ENCODE measurements around the gene SNUPN.
A peak's percentile ranks its signal among the peaks of the same experiment; 100 is the strongest.

DNA sequence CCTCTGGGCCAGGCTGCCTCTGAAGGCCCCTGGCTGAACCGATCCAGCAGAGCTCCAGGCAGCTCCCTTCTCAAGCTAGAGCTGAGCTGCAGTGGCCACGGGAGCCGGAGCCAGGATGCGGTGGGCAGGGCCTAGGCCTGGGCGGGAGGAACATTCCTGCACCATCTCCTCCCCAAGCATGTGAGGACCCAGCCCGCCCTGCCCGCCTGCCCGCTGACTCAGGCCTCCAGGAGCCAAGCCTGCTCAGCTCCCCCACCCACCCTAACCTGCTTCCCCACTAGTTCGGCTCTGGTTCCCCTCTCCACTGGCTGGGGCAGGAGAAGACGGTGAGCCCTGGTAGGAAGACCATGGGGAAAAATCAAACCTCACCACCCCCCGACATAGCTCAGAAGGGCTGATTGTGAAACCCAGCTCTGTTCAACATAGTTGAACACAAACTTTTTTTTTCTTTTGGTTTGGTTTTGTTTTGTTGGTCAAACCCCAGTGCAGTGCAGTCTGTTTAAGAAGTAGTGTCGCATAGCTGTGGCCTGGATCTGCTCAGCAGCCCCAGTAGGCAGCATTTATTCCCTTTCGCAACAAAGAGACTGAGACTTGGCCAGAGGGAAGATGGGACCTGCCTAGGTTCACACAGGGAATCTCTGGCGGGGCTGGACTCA is 35.7 kb upstream of the SNUPN start:
- TF ChIP-seq NRF1 (IDR thresholded peaks at IDR 0.05; ENCODE audit: low read depth, low read length) (no peak), TEAD4 (IDR thresholded peaks at IDR 0.05; ENCODE audit: borderline replicate concordance, insufficient read depth) (no peak), YY1 (IDR thresholded peaks at IDR 0.05; ENCODE audit: low read depth) (no peak), ELF1 (IDR thresholded peaks at IDR 0.05) (no peak), RAD21 (IDR thresholded peaks at IDR 0.05; ENCODE audit: low read length) (no peak), EP300 (IDR thresholded peaks at IDR 0.05; ENCODE audit: borderline replicate concordance in 1 of 2, low read depth in 1 of 2, low read length in 1 of 2) (0 out of 4 replicates have a peak, but pooled peaks of 1 of the 2 experiments have one; percentile 28), REST (IDR thresholded peaks at IDR 0.05; ENCODE audit: low read depth, low read length) (no peak), JUND (IDR thresholded peaks at IDR 0.05) (no peak; the same call in 1 of the 2 replicates)
- TF ChIP-seq, protein P1, sequence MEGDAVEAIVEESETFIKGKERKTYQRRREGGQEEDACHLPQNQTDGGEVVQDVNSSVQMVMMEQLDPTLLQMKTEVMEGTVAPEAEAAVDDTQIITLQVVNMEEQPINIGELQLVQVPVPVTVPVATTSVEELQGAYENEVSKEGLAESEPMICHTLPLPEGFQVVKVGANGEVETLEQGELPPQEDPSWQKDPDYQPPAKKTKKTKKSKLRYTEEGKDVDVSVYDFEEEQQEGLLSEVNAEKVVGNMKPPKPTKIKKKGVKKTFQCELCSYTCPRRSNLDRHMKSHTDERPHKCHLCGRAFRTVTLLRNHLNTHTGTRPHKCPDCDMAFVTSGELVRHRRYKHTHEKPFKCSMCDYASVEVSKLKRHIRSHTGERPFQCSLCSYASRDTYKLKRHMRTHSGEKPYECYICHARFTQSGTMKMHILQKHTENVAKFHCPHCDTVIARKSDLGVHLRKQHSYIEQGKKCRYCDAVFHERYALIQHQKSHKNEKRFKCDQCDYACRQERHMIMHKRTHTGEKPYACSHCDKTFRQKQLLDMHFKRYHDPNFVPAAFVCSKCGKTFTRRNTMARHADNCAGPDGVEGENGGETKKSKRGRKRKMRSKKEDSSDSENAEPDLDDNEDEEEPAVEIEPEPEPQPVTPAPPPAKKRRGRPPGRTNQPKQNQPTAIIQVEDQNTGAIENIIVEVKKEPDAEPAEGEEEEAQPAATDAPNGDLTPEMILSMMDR (IDR thresholded peaks at IDR 0.05) = no peak

Data from SK-N-SH (cell line).